ENCODE data around the gene AFF3.

- TF ChIP-seq CTCF (IDR thresholded peaks at IDR 0.05) (no peak), POLR2A (IDR thresholded peaks at IDR 0.05) (no peak)
These were observed 274.1 kb downstream of the AFF3 start for GRCh38 chr2:99868260-99868659.
